HG03354 (cell line): ENCODE data around the gene CYP4B1.
"Not testable (repeated sequence)": the region's sequence is repeated elsewhere in the genome, so short reads cannot be mapped to it uniquely, and the experiment has no call there.

ENCODE experiments used
- ATAC-seq: cut with Tn5 transposase; IDR thresholded peaks from one replicate; pipeline ENCODE4 v1.9.1; 2021; ENCODE audit warnings: mild to moderate bottlenecking; ENCODE audit not compliant: unreplicated experiment, poor library complexity, severe bottlenecking

CYP4B1 gene

GRCh38 chr1:46812996-46813857 is 14.4 kb downstream of the CYP4B1 start:
- ATAC-seq: no peak

- no peak for ATAC-seq
Measured at GRCh38 chr1:46813858-46814396, 15.1 kb downstream of the CYP4B1 start.

- no peak for ATAC-seq
Measured at GRCh38 chr1:46815133-46815532, 16.3 kb downstream of the CYP4B1 start.

- no peak for ATAC-seq
Measured at GRCh38 chr1:46816930-46817329, 18.1 kb downstream of the CYP4B1 start.

GRCh38 chr1:46817814-46818213 is 19.0 kb downstream of the CYP4B1 start:
- no peak for ATAC-seq

DNA sequence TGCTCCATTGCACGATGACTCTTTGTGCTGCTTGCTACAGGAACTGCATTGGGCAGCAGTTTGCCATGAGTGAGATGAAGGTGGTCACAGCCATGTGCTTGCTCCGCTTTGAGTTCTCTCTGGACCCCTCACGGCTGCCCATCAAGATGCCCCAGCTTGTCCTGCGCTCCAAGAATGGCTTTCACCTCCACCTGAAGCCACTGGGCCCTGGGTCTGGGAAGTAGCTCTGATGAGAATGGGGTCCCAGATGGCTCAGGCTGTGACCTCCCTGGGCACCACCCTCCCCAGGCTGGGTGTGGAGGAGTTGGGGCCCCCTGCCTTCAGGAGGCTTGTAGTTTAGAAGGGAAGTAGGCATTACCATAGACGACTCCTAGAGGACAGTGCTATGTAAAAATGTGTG is 19.7 kb downstream of the CYP4B1 start:
- ATAC-seq: no peak

GRCh38 chr1:46819335-46819734 is 20.5 kb downstream of the CYP4B1 start:
- no peak for ATAC-seq

- no peak for ATAC-seq
Measured at GRCh38 chr1:46820076-46820475, 21.2 kb downstream of the CYP4B1 start.

DNA sequence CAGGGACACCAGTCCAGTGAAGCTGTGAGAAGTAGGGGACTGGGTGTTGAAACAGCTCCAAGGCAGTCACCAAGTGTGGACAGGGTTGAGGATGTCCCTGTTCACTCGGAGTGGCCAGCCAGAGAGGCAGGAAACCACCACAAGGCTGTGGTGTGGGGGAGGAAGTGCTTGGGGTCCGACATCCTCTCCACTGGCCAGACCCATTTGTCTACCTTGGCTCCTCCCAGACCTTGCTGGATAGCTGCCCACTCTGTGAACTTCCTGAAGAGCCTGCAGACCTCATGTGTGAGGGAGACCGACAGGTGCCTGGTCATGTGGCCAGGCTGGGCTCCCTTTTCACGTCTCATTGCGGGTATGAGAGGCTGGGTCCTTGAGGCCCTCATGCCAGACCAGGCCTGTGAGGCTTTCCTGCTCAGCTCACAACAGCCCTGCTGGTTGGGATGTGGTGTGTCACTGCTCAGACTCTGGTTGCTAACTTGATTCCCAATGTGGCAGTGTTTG is 21.8 kb downstream of the CYP4B1 start:
- no peak for ATAC-seq

GRCh38 chr1:46822248-46822826 is 23.5 kb downstream of the CYP4B1 start:
- ATAC-seq: no peak

DNA sequence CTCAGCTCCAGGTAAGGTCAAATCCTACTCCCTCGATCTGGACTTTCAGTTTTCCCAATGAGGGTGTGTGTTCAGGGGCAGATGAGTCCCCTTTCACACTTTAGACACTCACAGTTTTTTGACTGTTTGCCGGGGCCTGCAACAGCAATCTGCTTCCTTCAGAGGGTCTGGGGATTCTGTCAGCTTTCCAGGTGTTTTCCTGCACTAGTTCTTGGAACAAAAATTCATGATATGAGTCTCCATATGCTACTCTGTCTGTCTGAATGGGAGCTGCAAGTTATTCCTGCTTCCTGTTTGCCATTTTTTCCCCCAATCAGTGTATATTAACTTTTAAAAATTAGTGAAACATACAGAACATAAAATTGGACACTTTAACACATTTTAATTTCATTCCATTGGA is 24.3 kb downstream of the CYP4B1 start:
- ATAC-seq: no peak

DNA sequence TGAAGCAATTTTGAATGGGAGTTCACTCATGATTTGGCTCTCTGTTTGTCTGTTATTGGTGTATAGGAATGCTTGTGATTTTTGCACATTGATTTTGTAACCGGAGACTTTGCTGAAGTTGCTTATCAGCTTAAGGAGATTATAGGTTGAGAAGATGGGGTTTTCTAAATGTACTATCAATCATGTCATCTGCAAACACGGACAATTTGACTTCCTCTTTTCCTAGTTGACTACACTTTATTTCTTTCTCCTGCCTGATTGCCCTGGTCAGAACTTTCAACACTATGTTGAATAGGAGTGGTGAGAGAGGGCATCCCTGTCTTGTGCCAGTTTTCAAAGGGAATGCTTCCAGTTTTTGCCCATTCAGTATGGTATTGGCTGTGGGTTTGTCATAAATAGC is 28.0 kb downstream of the CYP4B1 start:
- not testable (repeated sequence) for ATAC-seq

DNA sequence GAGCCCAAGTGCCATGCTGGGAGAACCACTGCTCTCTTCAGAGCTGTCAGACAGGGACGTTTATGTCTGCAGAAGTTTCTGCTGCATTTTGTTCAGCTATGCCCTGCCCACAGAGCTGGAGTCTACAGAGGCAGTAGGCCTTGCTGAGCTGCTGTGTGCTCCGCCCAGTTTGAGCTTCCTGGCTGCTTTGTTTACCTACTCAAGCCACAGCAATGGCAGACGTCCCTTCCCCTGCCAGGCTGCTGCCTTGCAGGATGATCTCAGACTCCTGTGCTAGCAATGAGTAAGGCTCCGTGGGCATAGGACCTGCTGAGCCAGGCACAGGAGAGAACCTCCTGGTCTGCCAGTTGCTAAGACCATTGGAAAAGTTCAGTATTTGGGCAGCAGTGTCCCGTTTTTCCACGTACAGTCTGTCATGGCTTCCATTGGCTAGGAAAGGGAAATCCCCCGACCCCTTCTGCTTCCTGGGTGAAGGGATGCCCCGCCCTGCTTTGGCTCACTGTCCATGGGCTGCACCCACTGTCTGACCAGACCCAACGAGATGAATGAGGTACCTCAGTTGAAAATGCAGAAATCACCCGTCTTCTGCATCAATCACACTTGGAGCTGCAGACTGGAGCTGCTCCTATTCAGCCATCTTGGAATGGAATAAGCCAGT is 31.9 kb downstream of the CYP4B1 start:
- no peak for ATAC-seq

DNA sequence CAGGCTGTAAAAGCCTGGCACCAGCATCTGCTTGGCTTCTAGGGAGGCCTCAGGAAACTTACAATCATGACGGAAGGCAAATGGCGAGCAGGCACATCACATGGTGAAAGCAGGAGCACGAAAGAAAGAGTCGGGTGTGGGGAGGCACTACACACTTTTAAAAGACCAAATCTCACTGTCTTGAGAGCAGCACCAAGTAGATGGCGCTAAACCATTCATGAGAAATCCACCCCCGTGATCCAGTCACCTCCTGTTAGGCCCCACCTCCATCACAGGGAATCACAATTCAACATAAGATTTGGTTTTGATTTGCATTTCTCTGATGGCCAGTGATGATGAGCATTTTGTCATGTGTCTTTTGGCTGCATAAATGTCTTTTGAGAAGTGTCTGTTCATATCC is 36.6 kb downstream of the CYP4B1 start:
- ATAC-seq: not testable (repeated sequence)

- not testable (repeated sequence) for ATAC-seq
Measured at GRCh38 chr1:46846386-46846785, 47.5 kb downstream of the CYP4B1 start.

GRCh38 chr1:46857660-46858065 is 58.8 kb downstream of the CYP4B1 start:
- not testable (repeated sequence) for ATAC-seq

- ATAC-seq: no peak
Measured at GRCh38 chr1:46862348-46862747, 63.5 kb downstream of the CYP4B1 start.
